Daoy (cell line): ENCODE measurements around the gene PDCD6IP. TPM values are rescaled to one million over a fixed set of nuclear protein-coding genes. Genes with fewer than 3 reads are reported as not detected.

Experiments
- DNase-seq: peaks from one replicate; pipeline ENCODE4 v3.0.0-alpha.2; 2015; ENCODE audit warnings: low read depth
- total RNA-seq: library from RNA; depleted of rRNA; stranded (reverse); fragments of >200 nt; shearing (Covaris generic); gene quantifications from 2 replicates; pipeline ENCODE4 v1.2.3, GENCODE V29; 2014

Gene PDCD6IP
- total RNA-seq, 1 experiment from 2014 or later: 45.4 TPM

- DNase-seq: no peak
Measured at GRCh38 chr3:33892655-33893054, 94.2 kb downstream of the PDCD6IP start.

- DNase-seq: no peak
Measured at GRCh38 chr3:33895658-33896057, 97.2 kb downstream of the PDCD6IP start.

GRCh38 chr3:33897306-33897705 lies 98.9 kb downstream of the PDCD6IP start:
- no peak for DNase-seq

- DNase-seq: no peak
Measured at GRCh38 chr3:33898901-33899300, 100.5 kb downstream of the PDCD6IP start.

- DNase-seq: no peak
Measured at GRCh38 chr3:33900440-33900808, 102.0 kb downstream of the PDCD6IP start.

DNA sequence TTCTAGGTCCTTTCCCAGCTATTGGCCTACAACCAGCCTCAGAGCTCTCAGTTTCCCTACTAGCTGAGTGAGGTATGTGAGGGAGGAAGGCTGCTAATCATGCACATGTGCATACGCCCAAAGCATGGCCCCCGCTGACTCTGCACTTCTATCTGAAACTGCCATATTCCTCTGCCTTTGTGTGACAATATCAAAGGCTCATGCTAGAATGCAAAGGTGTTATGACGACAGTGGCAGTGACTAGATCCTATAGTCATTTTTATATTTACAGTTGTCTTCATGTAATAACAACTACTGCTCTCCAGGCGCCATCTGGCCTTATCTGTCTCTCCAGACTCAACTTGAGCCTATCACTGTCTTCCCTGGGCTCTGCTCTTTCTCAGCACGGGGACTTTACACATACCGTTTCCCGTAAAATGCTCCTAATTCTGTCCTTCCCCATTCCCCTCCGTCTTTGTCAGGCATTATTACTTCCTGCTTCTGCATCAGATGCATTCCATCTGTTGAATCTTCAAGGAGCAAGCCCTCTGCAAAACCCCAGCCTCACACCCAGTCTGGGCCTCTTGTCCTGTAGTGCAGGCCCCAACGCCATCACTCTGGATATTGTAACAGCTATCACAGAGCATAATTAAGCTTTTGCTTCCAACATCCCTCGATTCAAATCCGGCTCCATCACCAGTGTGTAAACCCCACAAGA lies 102.5 kb downstream of the PDCD6IP start:
- DNase-seq: no peak

- no peak for DNase-seq
Measured at GRCh38 chr3:33901862-33902563, 103.6 kb downstream of the PDCD6IP start.

- DNase-seq: no peak
Measured at GRCh38 chr3:33904730-33905129, 106.3 kb downstream of the PDCD6IP start.

DNA sequence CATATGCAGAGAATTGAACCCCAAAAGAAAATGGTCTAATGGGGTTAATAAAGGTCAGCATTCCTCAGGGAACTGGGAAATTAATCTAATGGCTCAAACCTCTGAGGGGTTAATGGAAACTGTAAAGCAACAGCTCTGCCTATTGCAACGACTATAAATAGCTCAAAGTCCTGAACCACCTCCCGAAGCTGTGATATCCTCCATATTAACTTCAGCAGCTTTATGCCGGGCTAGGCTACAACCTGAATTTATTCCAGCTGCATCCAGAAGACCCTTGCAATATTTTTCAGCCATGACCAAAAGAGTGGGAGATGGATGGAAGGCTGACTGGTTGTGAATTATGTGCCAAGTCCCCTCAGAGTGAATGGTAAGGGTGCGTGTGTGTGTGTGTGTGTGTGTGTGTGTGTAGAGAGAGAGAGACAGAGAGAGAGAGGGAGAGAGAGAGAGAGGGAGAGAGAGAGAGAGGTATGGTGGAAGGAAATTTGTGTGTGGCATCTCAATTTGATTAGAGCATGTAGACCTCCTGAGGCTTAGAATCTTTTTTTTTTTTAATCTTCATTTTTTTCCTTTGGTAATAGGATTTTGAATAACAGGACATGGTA lies 109.9 kb downstream of the PDCD6IP start:
- DNase-seq: no peak

DNA sequence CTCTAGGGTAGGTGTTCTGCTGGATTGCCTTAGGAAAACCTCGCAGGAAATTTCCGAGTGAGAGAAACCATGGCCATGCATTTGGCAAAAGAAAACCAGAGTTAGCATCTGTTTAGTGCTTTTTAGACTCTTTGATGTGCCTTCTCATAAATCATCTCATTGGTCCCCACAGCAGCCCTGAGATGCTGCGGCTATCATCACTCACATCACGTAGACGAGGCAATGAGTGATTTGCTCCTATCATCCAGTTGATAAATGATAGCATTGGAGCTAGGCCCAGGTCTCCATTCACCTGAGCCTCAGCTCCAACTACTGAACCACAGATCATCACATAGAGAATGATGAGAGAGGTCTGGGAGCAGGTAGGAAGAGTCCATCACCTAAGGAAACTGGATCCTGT lies 111.1 kb downstream of the PDCD6IP start:
- DNase-seq: no peak

DNA sequence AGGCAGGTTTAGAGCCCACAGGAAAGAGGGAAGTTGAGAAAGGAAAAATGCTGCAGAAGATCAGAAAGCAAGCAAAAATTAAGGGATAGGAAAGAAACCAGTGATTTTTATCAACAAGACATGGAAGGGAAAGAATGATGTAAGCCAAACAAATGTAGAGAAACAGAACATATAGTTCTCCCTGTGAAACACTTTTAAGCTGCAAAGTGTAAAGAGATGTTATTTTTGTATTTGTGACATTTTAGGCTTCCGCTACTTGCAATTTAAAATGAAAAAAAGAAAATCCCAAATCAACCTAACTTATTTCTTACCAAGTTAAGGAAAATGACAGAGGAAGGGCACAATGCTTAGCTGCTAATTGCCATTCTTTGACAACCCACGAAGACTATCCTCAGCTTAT lies 111.6 kb downstream of the PDCD6IP start:
- DNase-seq: no peak

GRCh38 chr3:33911525-33912322 lies 113.3 kb downstream of the PDCD6IP start:
- no peak for DNase-seq

DNA sequence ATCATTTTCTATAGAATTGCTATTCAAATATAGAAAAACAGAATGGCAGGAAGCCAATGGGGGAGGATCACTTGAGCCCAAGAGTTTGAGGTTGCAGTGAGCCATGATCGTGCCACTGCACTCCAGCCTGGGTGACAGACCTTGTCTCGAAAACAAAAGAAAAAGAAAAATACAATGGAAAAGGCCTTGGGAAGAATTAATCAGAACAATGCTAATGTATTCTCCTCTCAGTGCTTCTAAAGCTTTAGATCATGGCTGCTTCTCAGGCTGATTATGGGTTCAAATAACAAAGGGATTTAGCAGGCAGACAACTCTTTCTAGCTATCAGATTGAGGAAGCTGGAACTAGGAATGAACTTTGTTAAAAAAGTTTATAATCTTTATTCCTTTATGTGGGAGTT lies 115.8 kb downstream of the PDCD6IP start:
- DNase-seq: no peak

- no peak for DNase-seq
Measured at GRCh38 chr3:33914731-33915379, 116.4 kb downstream of the PDCD6IP start.

DNA sequence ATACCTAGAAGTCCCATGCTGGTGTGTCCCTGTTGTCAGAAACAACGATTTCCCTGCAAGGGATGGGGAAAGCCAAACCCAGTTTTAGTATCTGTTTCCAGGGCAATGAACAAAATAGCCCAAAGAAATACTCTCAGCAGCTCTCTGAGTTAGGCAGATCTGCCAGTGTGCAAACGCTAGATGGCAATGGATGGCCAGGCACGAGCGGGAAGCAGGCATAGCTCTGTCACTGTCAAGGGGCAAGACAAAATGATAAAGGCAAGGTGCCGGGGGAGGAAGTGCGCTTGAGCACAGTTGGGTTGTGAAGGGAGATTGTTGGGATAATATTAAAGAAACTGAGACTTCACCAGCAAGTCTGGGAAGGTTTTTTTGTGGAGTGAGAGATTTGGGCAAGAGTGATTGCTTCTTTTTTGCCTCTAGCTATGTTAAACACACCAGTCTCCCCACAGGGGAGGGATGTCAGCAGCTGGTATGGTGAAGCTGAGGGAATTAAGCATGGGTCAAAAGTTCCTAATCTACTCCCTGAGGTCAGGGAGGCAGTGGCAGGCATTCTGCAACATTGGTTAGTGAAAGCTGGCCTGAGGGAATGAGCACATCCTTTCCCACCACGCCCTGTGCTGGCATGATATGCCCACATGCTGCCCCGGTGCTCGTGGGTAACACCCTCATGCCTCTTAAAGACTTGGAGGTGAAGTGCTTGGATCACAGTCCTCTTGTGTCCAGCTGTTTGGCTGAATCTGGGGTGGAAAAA lies 117.5 kb downstream of the PDCD6IP start:
- DNase-seq: peak; percentile 5

- no peak for DNase-seq
Measured at GRCh38 chr3:33918126-33918756, 119.8 kb downstream of the PDCD6IP start.
